A549 (cell line): ENCODE data around the gene ALPK3.

Experiments
- EP300 ChIP-seq, 2 experiments: fragments of >200 bp; sonication (Bioruptor Twin); formaldehyde crosslinking; IDR thresholded peaks; 2 replicates in 1 of 2; 3 replicates in 1 of 2; pipeline ENCODE4 v1.6.1; 2016 to 2017
- JUN ChIP-seq, 2 experiments: fragments of >200 bp; sonication (Bioruptor Twin); formaldehyde crosslinking; IDR thresholded peaks; 2 replicates in 1 of 2; 3 replicates in 1 of 2; pipeline ENCODE4 v1.6.1; 2016 to 2017
- JUNB ChIP-seq: fragments of >200 bp; sonication (Bioruptor Twin); formaldehyde crosslinking; IDR thresholded peaks from 2 replicates; pipeline ENCODE4 v1.6.1; 2016
- NPAS2 ChIP-seq: fragments of 250-450 bp; sonication (Bioruptor Pico); IDR thresholded peaks from 2 replicates; pipeline ENCODE4 v1.8.0; 2022; ENCODE audit warnings: mild to moderate bottlenecking, moderate library complexity, borderline replicate concordance
- POLR2A ChIP-seq: IDR thresholded peaks from 2 replicates; pipeline ENCODE4 v1.6.1; 2012; ENCODE audit warnings: mild to moderate bottlenecking, low read length
- RNF2 ChIP-seq: fragments of 200-600 bp; sonication (generic); IDR thresholded peaks from 2 replicates; pipeline ENCODE4 v1.6.1; 2016; ENCODE audit warnings: low read depth, mild to moderate bottlenecking, antibody characterized with exemption, moderate library complexity, borderline replicate concordance
- SMC3 ChIP-seq: fragments of >200 bp; sonication (Bioruptor Twin); formaldehyde crosslinking; IDR thresholded peaks from 3 replicates; pipeline ENCODE4 v1.6.1; 2018; ENCODE audit warnings: inconsistent platforms
- TFCP2L1 ChIP-seq: fragments of 250-450 bp; sonication (Bioruptor Pico); IDR thresholded peaks from 2 replicates; pipeline ENCODE4 v1.5.0; 2021; ENCODE audit warnings: mild to moderate bottlenecking
- ZFP36 ChIP-seq: fragments of 450-650 bp; IDR thresholded peaks from 2 replicates; pipeline ENCODE4 v1.6.1; 2014; ENCODE audit warnings: borderline replicate concordance; ENCODE audit not compliant: partially characterized antibody
- TF ChIP-seq, protein P1 (sequence below): IDR thresholded peaks from 2 replicates; pipeline ENCODE4 v1.6.1; 2012
- TF ChIP-seq, protein P2 (sequence below): fragments of >200 bp; sonication (Bioruptor Twin); formaldehyde crosslinking; IDR thresholded peaks from 3 replicates; pipeline ENCODE4 v1.5.1; 2016
- TF ChIP-seq, protein P3 (sequence below): IDR thresholded peaks from 2 replicates; pipeline ENCODE4 v1.6.1; 2012; ENCODE audit warnings: low read depth, borderline replicate concordance
- TF ChIP-seq, protein P4 (sequence below): fragments of 200-600 bp; sonication (generic); IDR thresholded peaks from 2 replicates; pipeline ENCODE4 v1.6.1; 2016; ENCODE audit warnings: antibody characterized with exemption, mild to moderate bottlenecking, moderate library complexity

DNA sequence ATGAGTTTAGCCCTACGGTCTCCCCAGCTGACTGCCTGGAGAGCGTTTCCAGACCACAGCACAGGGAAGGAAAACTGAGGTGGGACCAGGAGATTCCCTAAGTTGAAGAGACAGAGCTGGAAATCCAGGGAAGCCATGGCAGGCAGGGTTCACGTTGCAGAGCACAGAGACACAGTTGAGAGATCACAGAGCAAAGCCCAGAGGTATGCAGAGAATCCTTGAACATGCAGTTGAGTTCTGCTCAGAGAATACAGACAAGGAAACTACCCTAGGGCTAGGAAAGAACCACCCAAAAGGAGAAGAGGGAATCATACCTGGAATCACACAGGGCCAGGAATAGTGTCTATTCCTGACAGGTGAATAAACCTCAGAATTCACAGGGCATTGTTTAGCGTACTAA, 81.6 kb downstream of the ALPK3 start:
- TF ChIP-seq ZFP36, result no peak
- TF ChIP-seq EP300 (IDR thresholded peaks at IDR 0.05), result no peak
- TF ChIP-seq, protein P1, sequence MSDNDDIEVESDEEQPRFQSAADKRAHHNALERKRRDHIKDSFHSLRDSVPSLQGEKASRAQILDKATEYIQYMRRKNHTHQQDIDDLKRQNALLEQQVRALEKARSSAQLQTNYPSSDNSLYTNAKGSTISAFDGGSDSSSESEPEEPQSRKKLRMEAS, result no peak
- TF ChIP-seq RNF2, result no peak
- TF ChIP-seq, protein P2, sequence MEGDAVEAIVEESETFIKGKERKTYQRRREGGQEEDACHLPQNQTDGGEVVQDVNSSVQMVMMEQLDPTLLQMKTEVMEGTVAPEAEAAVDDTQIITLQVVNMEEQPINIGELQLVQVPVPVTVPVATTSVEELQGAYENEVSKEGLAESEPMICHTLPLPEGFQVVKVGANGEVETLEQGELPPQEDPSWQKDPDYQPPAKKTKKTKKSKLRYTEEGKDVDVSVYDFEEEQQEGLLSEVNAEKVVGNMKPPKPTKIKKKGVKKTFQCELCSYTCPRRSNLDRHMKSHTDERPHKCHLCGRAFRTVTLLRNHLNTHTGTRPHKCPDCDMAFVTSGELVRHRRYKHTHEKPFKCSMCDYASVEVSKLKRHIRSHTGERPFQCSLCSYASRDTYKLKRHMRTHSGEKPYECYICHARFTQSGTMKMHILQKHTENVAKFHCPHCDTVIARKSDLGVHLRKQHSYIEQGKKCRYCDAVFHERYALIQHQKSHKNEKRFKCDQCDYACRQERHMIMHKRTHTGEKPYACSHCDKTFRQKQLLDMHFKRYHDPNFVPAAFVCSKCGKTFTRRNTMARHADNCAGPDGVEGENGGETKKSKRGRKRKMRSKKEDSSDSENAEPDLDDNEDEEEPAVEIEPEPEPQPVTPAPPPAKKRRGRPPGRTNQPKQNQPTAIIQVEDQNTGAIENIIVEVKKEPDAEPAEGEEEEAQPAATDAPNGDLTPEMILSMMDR, result no peak
- no peak for TF ChIP-seq POLR2A
- TF ChIP-seq JUN (IDR thresholded peaks at IDR 0.05), result no peak
- TF ChIP-seq JUNB, result no peak
- TF ChIP-seq, protein P3, sequence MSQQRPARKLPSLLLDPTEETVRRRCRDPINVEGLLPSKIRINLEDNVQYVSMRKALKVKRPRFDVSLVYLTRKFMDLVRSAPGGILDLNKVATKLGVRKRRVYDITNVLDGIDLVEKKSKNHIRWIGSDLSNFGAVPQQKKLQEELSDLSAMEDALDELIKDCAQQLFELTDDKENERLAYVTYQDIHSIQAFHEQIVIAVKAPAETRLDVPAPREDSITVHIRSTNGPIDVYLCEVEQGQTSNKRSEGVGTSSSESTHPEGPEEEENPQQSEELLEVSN, result no peak
- TF ChIP-seq, protein P4, sequence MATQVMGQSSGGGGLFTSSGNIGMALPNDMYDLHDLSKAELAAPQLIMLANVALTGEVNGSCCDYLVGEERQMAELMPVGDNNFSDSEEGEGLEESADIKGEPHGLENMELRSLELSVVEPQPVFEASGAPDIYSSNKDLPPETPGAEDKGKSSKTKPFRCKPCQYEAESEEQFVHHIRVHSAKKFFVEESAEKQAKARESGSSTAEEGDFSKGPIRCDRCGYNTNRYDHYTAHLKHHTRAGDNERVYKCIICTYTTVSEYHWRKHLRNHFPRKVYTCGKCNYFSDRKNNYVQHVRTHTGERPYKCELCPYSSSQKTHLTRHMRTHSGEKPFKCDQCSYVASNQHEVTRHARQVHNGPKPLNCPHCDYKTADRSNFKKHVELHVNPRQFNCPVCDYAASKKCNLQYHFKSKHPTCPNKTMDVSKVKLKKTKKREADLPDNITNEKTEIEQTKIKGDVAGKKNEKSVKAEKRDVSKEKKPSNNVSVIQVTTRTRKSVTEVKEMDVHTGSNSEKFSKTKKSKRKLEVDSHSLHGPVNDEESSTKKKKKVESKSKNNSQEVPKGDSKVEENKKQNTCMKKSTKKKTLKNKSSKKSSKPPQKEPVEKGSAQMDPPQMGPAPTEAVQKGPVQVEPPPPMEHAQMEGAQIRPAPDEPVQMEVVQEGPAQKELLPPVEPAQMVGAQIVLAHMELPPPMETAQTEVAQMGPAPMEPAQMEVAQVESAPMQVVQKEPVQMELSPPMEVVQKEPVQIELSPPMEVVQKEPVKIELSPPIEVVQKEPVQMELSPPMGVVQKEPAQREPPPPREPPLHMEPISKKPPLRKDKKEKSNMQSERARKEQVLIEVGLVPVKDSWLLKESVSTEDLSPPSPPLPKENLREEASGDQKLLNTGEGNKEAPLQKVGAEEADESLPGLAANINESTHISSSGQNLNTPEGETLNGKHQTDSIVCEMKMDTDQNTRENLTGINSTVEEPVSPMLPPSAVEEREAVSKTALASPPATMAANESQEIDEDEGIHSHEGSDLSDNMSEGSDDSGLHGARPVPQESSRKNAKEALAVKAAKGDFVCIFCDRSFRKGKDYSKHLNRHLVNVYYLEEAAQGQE, result no peak
- no peak for TF ChIP-seq TFCP2L1 (CRISPR knock-in tag)
- no peak for TF ChIP-seq NPAS2 (CRISPR knock-in tag)
- TF ChIP-seq SMC3, result no peak
